Mesenteric fat pad (tissue), 1 donor: ENCODE measurements around the gene FRMD4A. TPM values are rescaled to one million over a fixed set of nuclear protein-coding genes. Genes with fewer than 3 reads are reported as not detected.

Source experiments
- DNase-seq: peaks from one replicate; pipeline ENCODE4 v3.0.0-alpha.2; 2020; ENCODE audit warnings: low spot score
- total RNA-seq: library from RNA; stranded (reverse); fragmentation: NEBNext Ultra II Directional; extraction: Animal tissue kit (Norgen Biotek cat#: 25700); gene quantifications from one replicate; pipeline ENCODE4 v1.2.1, GENCODE V29; 2021
- donor health status: DM: yes; HTN: yes; CAD: no.

Gene FRMD4A
- total RNA-seq, 1 donor from 2014 or later: 188 TPM

DNA sequence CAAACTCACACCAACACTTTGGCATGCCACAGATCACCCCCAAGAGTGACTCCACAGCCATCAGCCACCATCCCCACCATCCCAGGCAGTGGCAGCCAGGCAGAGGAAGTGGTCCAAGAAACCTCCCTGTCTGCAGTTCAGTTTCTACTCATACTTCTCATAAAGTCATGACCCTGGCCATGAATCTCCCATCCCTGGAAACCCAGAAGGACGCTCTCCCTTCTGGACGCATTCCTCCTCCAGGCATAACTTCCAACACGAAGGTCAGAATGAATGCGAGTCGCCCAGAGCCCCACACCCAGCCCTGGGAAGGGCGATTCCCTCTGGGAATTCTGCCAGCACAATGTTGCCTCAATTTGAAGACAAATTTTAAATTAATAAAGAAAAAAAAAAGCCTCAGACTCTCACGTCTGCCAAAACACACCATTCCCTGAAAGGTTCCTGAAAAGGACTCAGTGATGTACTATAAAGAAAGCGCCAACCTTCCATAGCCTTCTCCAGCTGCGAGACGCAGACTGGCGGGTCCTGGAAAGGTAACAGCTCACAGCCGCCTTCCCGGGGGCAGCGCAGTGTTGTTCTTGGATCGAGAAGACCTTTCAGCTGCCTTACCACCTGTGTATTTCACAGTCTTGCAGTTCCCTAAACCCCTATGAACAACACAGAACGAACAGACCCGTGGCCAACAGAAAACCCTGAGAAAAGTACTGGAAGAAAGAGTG lies 307.6 kb downstream of the FRMD4A start:
- DNase-seq: no peak

DNA sequence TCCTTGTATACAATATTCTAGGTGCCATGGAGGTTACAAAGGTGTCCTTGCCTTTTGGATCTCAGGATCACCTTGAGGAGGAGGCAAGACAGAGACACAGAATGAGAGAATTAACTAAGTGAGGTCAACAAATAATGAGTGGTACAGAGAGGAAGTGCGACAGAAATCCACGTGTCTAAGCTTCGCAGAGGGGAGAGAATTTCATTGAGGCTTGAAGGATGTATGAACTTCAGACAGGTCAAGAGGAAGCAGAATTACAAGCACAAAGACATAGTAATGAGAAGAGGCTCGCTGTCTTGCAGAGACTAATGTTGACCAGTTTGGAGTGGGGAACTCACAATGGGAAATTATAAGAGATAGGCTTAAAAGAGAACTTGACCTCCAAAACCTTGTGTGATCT lies 308.7 kb downstream of the FRMD4A start:
- no peak for DNase-seq

DNA sequence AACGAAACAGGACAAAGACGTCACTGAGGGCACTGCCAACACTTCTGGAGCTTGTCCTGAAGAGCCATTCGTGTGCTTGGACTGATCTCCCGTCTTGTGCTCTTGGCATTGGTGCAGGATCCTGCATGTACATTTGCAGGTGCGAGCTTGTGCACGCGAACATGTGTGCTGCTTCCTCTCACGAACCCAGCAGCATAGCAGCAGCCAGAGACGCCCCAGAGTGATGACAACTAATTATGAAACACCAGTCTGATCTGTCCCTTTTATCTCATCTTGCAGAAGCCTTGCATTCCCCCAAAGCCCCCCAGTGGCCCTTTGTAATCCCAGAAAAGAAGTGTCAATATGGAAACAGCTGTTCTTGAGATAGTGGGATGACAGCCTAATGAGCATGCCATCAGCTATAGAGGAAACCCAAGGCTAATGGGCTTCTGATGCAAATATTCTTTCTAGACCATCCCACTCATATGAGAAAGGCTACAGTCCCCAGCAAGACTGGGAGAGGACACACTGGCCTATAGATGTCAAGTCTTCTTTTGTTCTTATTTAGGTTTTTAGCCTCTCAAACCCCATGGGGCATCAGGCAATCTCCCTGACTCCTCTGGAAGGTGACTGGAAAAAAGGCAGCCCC lies 310.6 kb downstream of the FRMD4A start:
- DNase-seq: no peak

DNA sequence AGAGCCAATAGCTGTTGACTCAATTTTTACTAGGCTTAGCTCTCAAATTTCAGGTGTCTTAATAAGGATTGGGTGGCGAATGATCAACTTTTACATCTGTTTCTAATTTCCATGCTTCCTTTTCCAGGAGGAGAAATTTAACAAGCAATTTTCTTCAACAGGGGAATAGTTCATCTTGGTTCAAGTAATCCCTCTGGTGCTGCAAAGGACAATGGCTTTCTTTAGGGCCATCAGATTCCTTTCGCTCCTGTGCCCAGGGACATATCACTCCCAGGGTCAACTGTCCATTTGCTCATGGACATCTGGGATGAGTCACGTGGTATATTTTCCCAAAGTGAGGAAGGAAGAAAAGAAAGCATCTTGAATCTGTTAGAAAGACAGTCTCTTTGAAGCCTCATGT lies 313.3 kb downstream of the FRMD4A start:
- DNase-seq: no peak

DNA sequence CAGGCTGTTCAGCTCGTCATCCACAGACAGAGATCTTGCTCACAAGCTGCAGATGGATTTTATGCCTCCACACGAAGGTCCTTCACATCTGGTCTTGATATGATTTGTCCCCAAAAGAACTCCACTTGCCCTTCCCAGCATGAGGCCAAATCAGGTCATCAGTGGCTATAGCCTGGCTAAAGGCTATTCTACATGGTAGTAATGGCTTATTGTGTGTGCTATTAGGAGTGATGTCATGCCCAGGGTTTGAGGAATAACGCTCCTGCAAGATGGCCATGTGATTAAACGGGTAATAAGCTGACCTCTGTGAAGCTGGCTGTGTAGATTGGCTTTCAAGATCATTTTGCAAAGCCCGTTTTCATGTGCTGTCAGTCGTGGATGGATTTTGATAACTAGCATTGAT lies 313.8 kb downstream of the FRMD4A start:
- DNase-seq: no peak

DNA sequence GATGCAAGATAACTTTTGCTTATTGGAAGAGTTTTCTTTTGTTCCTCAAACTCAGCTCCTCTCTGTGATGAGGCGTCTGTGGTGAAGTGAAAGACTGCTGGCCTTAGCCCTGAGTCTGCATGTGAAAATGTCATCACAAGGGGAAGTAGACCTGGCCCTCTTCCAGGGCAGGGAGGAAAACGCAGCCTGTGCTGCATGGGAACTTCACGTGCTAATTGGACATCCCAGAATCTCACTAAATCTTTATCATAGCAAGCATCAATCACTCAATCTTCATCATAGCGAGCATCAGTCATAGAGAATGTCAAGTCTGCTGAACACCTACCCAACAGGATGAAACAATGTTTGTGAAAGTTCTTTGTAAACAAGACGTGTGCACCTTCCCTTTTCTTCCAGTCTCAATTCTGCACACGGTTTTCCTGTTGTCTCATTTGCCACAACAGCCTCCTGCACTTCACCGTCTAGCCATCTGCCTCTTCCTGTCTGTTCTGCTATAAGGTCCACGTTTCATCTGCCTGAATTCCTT lies 314.6 kb downstream of the FRMD4A start:
- no peak for DNase-seq

DNA sequence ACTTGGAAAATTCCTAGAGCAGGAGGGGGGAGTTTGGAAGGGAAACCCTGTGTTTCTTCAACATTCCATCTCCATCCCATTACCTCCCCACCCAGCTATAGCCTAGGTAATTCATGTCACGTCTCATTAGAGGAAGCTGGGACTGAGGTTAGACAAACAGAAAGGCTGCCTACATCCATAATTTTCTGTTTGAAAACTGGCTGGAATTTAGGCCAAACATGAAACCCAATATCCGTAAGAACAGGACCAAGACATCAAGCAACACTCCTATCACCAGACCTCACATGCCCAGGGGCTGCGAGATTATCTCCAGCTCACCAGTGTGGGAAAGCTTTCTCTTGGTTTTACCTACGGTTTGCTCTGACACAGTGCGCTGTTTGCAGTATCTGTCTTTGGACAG lies 316.3 kb downstream of the FRMD4A start:
- no peak for DNase-seq

DNA sequence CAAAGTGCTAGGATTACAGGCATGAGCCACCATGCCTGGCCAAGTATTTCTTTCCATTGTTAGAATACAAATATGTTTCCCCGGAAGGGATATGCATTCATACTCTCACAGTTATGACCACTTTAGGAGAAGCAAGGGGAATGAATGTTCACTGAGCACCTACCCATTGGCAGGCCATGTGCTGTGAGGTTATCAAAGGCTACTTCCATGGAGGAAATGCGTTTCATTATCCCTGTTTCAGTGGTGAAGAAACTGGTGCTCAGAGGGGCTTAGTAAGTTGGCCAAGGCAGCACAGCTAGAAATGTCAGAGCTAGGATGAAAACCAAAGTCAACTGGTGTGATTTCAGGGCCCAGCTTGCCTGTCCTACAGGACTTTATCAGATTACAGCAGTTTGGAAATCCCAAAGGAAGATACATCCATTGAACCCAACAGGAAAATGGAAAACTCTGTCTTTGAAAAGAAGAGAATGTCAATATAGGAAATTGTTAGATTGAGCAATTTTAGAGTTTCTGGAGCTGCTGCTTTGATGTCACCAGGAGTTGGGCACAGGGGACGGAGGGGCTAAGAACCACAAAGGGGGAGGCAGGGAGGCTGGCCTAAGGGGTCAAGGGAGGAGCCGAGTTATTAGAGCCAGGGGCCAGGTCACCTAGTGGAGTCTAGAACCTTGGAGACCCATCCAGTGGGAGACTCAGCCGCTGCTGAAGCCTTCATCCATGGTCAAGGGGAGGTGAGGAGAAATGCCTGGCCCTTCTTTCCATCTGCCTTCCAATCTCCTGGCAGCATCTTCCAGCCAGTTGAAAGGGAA lies 319.8 kb downstream of the FRMD4A start:
- no peak for DNase-seq

DNA sequence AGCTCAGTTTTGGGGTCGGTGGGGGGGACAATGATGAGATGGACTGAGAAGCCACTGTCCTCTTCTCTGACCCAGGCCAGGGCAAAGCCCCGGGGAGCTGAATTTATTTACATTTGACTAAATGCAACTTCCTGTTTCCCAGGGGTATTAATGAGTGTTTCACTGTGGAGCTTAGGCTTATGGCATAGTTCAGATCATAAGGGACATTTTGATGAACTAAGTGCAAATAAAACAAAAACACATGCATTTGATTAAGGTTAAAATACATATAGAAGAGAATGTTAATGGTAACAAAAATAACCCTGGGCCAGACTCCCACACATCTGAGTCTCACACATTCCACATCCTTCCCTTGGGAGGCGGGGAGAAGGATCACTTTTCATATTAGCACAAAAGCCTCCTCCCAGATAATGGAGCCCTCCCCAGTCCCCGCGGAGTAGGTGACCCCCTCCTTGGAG lies 320.6 kb downstream of the FRMD4A start:
- no peak for DNase-seq

DNA sequence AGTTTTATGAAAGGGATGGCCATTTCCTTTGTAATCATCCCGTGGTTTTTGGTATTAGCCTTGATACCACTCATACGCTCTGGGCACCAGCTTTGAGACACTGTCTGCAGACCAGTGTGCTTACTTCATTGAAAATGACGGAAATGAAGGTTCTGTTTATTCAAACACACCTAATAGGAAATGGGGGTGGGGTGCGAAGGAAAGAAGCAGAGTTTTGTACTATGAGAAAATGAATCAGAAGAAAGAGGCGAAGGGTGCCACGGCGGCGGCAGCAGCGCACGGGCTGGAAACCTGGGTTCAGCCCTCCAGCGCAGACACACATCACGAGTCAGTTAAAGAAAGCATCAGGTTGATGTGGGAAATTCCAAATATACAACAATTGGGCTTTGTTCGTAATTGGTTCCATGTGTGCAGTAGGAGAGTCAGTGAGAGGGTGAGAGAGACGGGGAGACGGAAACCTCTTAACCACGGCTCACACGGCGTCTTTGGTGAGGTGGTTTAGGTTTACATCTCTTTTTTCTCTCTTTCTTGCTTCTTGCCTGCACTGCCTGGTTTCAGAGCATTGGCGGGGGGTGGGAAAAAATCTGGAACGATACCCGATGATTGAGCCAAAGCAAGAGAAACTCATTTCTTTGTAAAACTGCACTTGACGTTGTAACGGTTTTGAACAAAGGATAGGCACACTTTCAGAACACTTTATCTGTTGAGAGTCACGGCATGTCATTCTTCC lies 321.2 kb downstream of the FRMD4A start:
- DNase-seq: no peak

DNA sequence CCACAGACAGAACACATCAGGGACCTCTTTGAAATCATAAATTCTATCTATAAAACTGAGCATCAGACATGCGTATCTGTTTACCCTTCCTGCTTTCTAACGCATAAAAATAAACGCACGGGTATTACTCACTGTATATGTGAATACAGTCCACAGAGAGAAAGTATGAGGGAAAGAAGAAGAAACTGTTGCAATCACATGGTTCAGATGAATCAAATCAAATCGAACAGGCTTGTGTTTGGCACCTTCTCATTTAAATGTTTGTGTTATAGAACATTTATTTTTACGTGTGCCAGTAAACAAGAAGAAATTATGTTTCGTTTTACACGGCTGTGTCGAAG lies 322.0 kb downstream of the FRMD4A start:
- DNase-seq: no peak

DNA sequence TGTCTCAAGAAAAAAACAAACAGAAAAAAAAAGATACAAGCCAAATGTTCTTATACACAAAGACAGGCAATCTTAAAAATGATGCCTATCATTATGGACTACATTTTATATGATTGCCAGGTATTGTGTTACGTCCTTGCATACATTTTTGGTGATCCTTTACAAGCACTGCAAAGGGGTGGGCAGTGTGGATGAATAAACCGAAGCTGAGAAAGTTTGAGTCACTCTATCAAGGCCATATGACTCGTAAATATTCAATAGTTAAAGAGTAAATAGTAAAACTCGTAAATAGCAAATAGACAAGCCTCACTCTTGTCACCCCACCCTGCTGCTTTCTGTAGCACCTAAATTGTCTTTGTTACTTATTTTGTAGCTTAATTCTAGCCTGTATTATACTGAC lies 326.2 kb downstream of the FRMD4A start:
- DNase-seq: no peak

DNA sequence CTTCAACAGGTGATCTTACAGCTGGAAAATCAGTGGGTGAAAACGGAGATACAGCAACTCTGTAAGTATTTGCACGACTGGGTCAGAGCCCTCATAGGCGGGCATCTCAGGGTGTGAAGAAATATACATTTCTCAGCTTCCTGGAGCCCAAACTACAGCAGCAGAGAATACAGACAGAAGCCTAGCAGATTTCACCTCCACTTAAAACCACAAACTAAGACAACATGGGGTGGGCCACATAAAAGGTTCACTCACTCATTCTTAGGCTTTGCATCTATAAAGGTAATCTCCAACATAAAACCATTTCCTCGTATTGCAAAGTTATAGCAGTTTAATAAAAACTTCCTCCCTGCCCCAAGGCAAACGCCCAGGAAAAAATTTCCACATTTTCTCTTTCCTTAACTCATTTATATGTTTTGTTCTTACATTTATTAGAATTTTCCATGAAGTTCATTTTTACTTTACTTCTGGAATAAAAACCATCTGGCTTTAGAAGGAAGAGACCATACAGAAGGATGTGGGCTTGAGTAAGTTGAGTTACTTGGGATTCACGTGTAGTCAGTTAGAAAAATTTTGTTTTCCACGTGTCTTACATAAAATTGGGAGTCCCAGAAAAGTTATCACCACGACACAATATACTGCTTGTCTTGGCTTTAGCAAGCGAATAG lies 327.1 kb downstream of the FRMD4A start:
- DNase-seq: no peak

DNA sequence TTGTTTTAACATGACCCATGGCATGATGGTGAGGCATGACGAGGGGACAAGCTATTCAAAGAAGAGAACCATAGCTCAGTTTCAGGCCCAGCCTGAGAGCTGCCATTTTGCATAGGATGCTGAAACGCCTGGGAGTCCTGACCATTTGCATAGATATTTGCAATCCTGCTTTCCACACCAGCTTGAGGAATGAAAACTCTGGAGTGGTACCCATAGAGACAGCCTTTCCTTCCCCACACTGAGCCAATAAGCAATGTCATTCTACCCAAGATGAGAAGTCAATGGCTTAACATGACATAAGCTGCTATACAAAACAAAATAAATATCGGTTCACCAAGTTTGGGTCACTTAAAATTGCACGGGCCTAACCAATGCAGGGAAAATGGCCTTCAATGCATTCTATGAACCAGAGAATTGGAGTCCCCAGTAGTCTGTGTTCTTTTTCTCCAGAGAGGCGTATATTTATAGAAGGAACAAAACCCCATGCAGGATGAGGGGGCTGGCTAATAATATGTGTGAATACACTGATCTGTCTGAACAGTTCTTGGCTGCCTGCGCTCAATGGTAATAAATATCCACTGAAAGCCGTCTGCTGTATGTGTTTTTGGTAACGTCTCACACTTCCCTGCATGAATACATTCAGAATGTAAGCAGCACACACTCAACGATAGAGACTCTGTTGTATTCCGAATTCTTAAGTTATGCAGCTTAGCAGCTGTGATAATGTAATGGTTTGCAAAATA lies 329.3 kb downstream of the FRMD4A start:
- DNase-seq: no peak

DNA sequence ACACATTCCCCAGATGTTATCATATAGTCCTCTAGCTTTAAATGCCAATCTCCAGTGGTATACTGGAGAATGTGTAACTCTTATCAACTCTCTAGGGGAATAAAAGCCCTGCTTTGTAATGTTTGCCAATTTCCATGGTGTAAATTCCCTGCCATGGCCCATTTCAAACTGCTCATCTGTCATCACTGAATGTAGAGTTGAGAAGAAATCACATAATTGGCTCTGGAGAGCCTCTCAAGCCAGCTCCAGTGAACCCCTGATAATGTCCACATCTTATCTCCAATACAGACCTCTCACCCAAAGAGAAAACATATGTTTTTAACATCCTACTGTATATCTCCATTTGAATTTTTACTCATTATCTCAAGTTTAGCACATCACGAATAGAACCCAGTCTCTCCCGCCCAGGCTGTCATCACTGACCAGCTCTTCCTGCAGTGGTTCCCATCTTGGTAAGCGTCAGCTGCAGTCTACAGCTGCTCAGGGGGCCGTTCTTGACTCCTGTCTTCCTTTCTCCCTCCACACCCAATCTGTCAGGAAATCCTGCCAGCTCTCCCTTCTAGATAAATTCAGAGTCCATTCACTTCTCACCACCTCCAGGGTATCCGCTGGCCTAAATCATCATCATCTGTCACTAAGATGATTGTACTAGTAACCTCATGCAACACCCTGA lies 332.4 kb downstream of the FRMD4A start:
- no peak for DNase-seq

DNA sequence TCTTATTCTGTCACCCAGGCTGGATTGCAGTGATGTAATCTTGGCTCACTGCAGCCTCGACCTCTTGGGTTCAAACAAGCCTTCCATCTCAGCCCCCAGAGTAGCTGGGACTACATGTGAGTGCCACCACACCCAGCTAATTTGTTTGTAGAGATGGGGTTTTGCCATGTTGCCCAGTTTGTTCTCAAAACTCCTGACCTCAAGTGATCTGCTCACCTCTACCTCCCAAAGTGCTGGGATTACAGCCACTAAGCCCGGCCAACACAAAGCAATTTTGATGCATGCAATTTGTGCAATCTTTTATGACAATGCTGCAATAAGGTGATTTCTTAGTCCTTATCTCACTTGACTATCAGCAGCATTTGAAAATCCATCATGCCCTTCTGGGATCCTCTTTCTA lies 333.1 kb downstream of the FRMD4A start:
- DNase-seq: no peak

DNA sequence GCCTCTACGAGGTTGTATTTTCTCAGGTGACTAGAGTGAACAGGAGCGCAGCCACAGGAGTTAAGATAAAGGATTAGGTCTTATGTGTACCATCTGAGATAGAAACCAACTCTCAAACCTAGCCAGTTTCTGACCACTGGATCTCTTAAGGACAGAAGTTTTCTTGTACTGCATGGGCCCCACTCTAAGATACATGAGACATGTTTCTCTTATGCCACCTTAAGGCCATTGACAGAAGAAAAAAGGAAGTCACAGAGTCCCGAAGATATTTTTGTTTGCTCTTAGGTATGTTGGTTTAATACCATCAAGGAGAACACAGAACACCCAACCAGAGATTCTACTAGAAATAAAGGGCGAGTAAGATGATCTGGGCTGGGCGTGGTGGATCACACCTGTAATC lies 335.8 kb downstream of the FRMD4A start:
- no peak for DNase-seq

DNA sequence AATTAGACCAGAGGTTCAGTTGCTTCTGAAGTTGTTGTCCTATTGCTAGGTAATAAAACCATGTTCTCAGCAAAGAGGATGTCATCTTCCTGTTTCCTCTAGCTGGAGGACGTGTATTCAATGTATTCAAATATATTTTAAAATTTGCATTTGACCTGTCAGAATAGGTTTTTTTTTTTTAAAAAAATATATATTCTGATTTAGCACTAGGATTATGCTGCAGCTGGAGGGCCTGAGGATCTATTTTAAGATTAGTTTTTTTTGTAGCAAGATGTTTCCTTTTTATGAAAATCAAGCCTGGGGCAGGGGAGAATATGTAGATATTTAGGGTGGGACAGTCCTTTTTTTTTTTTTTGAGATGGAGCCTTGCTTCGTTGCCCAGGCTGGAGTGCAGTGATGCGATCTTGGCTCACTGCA lies 337.0 kb downstream of the FRMD4A start:
- DNase-seq: no peak

DNA sequence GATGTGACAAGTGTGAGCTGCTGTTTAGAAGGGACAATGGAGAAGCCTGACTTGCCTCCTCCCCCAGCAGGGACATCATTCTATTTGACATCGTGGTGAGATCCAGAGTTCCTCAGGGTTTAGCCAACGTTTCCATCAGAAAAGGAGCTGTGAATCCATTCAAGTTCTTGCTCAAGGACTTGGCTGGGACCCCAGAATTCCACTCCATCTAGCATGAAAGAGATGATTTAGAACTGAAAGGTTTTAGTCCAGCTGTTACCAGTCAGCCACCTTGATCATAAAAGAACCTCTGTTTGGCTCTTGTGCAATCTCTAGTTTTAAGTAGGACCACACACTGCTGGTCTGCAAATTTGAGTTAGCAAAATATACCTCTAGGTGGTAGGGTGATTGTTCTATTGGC lies 337.6 kb downstream of the FRMD4A start:
- no peak for DNase-seq

DNA sequence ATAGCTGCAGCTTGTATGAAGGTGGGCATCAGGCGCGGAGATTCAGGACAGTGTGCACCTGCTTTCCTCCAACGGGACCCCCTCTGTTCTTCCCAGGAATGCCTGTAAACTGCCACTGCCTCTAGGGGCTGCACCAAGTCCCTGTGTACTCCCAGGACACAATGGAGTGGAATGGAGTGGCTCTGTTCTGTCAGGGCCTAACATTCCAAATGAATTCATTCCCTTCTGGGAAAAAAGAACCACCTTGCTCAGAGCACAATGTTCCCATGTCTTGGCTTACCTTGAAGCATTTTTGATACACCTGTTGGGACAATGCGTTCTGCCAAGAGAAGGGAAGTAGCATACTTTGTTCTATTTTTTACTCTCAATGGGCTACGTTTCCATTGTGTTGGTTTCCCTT lies 339.4 kb downstream of the FRMD4A start:
- no peak for DNase-seq
